ENCODE data around the gene IPCEF1.
A peak's percentile ranks its signal among the peaks of the same experiment; 100 is the strongest.
"Not testable (repeated sequence)": the region's sequence is repeated elsewhere in the genome, so short reads cannot be mapped to it uniquely, and the experiment has no call there.

Gene IPCEF1

DNA sequence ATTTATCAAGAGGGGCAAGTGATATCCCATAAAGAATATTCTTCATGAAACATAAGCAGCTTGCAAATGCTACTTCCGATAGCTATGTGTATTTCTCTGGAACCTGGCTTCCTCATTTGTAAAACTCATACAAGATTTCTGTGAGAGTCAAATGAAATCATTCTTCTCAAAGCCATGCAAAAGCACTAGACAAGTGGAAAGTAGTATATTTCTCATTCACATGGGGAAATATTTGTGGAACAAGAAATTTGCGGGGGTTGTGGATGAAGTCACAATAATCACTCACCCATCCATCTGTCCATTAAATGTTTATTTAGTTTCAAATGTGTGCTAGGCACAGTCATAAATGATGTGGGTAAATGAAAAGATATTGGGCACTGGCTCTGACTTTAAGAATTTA lies 150.5 kb downstream of the IPCEF1 start:
- Histone ChIP-seq H3K4me2 (ENCODE audit: low read length) (no peak overlapping the region), H3K9ac (ENCODE audit: low read depth, low read length) (no peak overlapping the region), H3K9me3 (replicated peaks; ENCODE audit: low read length) (no peaks in the 10 kb centered on the region), H3K36me3 (ENCODE audit: insufficient read depth, low read length) (no peaks in the 10 kb centered on the region), H3K4me1 (ENCODE audit: control insufficient read depth, insufficient read depth, low read length) (no peaks in the 10 kb centered on the region), H3K4me3 (ENCODE audit: low read length) (no peak overlapping the region), H3K27me3 (ENCODE audit: control insufficient read depth, insufficient read depth, low read length) (no peaks in the 10 kb centered on the region)

DNA sequence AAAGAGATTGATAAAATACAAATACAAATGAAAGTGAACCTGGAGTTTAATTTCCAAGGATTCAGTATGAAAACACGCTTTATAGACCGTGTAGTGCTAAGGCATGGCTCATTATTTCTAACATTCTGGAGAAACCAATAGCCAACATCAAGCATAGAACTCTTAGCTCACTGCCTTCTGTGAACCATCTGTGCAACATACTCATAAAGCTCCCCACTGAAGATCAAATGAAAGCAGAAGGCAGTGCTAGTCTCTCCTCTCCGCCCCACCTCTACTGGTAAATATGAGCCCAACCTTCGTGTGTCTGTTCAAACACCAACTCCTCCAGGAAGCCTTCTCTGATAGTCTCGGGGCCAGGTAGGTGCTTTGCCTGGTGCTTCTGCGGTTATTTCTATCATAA lies 153.6 kb downstream of the IPCEF1 start:
- Histone ChIP-seq H3K9ac (ENCODE audit: low read depth, low read length) (no peak overlapping the region), H3K4me3 (ENCODE audit: low read length) (no peak overlapping the region), H3K4me2 (ENCODE audit: low read length) (no peak overlapping the region), H3K36me3 (ENCODE audit: insufficient read depth, low read length) (no peaks in the 10 kb centered on the region), H3K27me3 (ENCODE audit: control insufficient read depth, insufficient read depth, low read length) (peaks cover 3% of the 10 kb centered on the region), H3K9me3 (replicated peaks; ENCODE audit: low read length) (no peaks in the 10 kb centered on the region), H3K4me1 (ENCODE audit: control insufficient read depth, insufficient read depth, low read length) (no peaks in the 10 kb centered on the region)

DNA sequence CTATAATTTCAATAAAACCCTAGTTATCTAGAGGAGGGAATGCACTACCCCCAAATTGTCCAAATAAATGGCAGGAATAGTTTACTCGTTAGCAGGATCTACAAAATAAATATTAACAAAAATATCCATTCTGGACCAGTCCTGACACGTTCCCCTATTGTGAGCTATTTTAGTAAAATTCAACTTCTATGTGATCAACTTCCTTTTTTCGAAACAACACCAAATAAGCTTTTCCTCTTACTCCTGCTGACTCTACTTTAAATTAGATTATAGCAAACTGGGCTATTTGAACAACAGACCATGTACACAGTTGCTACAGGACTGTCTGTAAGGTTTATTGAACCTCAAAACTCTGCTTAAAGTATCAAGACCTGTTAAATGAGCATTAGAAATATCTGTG lies 154.3 kb downstream of the IPCEF1 start:
- Histone ChIP-seq H3K9ac (ENCODE audit: low read depth, low read length) (no peak overlapping the region), H3K4me1 (ENCODE audit: control insufficient read depth, insufficient read depth, low read length) (no peaks in the 10 kb centered on the region), H3K4me3 (ENCODE audit: low read length) (no peak overlapping the region), H3K27me3 (ENCODE audit: control insufficient read depth, insufficient read depth, low read length) (peaks cover 3% of the 10 kb centered on the region), H3K36me3 (ENCODE audit: insufficient read depth, low read length) (no peaks in the 10 kb centered on the region), H3K9me3 (replicated peaks; ENCODE audit: low read length) (no peaks in the 10 kb centered on the region), H3K4me2 (ENCODE audit: low read length) (no peak overlapping the region)

DNA sequence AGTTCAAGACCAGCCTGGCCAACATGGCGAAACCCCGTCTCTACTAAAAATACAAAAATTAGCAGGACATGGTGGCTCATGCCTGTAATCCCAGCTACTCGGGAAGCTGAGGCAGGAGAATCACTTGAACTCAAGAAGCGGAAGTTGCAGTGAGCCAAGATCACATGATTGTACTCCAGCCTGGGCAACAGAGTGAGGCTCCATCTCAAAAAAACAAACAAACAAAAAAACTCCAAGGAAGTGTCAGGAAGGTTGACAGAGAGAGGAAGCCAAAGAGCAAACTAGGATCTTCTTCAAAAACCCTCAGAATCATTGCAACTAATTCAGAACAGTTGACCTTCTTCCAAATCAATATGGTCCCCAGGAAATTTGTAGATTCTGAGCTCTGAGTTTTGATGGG lies 154.9 kb downstream of the IPCEF1 start:
- H3K4me3 ChIP-seq (ENCODE audit: low read length); H3K4me2 ChIP-seq (ENCODE audit: low read length); H3K4me1 ChIP-seq (ENCODE audit: control insufficient read depth, insufficient read depth, low read length); H3K9ac ChIP-seq (ENCODE audit: low read depth, low read length); H3K9me3 ChIP-seq (replicated peaks; ENCODE audit: low read length); H3K27me3 ChIP-seq (ENCODE audit: control insufficient read depth, insufficient read depth, low read length); H3K36me3 ChIP-seq (ENCODE audit: insufficient read depth, low read length): not testable (repeated sequence)

DNA sequence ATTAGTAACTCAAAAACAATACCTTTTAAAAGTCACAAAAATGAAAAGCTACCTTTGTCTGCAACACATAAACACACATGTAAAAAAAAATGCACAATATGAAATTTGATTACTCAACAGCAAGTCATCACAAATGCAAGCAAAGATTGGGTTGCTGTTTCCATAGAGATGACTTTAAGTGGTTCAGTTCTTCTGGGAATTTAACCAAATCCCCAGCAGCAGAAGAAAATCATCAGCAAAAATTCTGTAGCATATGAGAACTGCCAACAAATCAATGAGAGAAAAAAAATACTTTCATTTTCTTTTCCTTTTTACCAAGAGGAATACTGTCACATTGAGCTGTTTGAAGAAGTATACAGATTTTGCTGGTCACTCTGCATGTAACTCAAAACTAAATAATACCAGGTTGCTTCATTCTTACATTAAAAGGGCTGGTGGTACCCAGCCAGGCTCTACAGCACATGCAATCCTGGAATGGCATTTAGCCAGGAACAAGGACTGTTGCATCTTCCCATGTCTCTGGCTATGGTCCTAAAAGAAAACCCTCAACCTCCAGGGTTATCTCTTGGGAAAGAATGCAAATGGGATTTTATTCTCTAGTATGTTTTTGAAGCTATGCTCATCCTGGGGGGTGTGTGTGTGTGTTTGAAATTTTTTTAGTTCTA lies 159.3 kb downstream of the IPCEF1 start:
- H3K27me3 ChIP-seq (ENCODE audit: control insufficient read depth, insufficient read depth, low read length), result peaks cover 3% of the 10 kb centered on the region
- H3K36me3 ChIP-seq (ENCODE audit: insufficient read depth, low read length), result no peaks in the 10 kb centered on the region
- no peaks in the 10 kb centered on the region for H3K4me1 ChIP-seq (ENCODE audit: control insufficient read depth, insufficient read depth, low read length)
- no peak overlapping the region for H3K9ac ChIP-seq (ENCODE audit: low read depth, low read length)
- H3K4me3 ChIP-seq (ENCODE audit: low read length), result no peak overlapping the region
- no peaks in the 10 kb centered on the region for H3K9me3 ChIP-seq (replicated peaks; ENCODE audit: low read length)
- H3K4me2 ChIP-seq (ENCODE audit: low read length), result peak overlapping the region; percentile 26

DNA sequence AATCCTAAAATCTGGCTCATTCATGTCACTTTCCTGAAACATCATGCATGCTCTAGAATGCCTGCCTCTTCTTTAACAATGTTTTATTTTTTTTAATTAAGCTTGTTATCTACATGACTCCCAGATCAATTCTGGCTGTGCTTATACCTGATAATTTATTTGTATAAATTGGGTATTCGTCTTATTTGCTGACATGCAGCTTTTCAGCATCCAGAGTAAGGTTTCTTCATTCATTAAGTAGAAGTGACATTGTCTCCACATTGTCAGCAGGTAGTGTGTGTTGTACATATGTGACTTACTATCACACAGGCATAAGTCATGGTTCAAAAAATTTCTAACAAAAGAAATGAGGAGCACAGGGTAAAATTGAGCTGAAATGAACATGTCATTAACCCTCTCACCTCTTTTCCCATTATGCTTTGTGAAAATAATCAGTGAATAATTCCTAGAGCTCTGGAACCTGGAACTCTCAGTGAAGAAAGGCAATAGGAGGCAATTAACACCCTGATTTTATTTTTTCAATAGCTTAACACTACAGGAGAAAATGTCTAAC lies 160.2 kb downstream of the IPCEF1 start:
- Histone ChIP-seq H3K9ac (ENCODE audit: low read depth, low read length) (no peak overlapping the region), H3K27me3 (ENCODE audit: control insufficient read depth, insufficient read depth, low read length) (peaks cover 3% of the 10 kb centered on the region), H3K9me3 (replicated peaks; ENCODE audit: low read length) (no peaks in the 10 kb centered on the region), H3K4me1 (ENCODE audit: control insufficient read depth, insufficient read depth, low read length) (no peaks in the 10 kb centered on the region), H3K4me3 (ENCODE audit: low read length) (no peak overlapping the region), H3K4me2 (ENCODE audit: low read length) (no peak overlapping the region), H3K36me3 (ENCODE audit: insufficient read depth, low read length) (no peaks in the 10 kb centered on the region)

DNA sequence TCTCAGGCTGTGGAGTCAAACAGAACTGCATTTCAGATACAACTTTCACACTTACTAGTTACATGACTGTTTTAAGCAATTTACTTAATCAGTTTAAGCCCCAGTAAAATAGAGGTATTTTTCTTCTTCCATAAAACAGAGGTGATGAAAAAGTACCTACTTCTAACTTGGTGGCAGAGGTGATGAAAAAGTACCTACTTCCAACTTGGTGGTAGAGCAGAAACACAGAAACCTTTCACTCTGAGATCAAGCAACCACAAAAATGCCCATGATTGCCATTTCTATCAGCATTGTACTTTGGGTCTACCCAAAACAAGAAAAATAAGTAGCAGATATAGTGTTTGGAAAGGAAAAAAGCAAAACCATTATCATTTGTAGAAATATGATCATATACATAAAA lies 168.9 kb downstream of the IPCEF1 start:
- Histone ChIP-seq H3K27me3 (ENCODE audit: control insufficient read depth, insufficient read depth, low read length) (no peaks in the 10 kb centered on the region), H3K9ac (ENCODE audit: low read depth, low read length) (no peak overlapping the region), H3K9me3 (replicated peaks; ENCODE audit: low read length) (no peaks in the 10 kb centered on the region), H3K4me3 (ENCODE audit: low read length) (no peak overlapping the region), H3K4me2 (ENCODE audit: low read length) (no peak overlapping the region), H3K36me3 (ENCODE audit: insufficient read depth, low read length) (no peaks in the 10 kb centered on the region), H3K4me1 (ENCODE audit: control insufficient read depth, insufficient read depth, low read length) (no peaks in the 10 kb centered on the region)

DNA sequence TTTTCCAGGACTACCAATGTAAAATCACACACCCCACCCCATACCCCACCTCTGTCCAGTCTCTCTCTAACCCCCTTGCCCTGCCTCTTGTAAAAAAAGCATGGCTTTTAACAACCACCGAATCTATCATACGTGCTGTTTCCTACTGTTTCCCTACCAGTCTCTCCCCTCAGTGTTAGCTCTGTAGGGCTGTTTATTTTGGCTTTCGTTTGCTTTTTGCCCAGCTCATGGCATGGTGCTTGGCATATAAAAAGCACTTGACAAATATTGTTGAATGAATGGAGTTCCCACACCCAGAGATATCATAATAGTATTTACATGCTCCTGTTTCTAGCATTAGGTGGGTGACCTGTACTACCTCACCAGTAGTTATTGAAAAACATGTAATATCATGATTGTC lies 169.4 kb downstream of the IPCEF1 start:
- H3K4me2 ChIP-seq (ENCODE audit: low read length), result no peak overlapping the region
- H3K27me3 ChIP-seq (ENCODE audit: control insufficient read depth, insufficient read depth, low read length), result no peaks in the 10 kb centered on the region
- H3K4me1 ChIP-seq (ENCODE audit: control insufficient read depth, insufficient read depth, low read length), result no peaks in the 10 kb centered on the region
- H3K36me3 ChIP-seq (ENCODE audit: insufficient read depth, low read length), result no peaks in the 10 kb centered on the region
- H3K4me3 ChIP-seq (ENCODE audit: low read length), result no peak overlapping the region
- H3K9me3 ChIP-seq (replicated peaks; ENCODE audit: low read length), result no peaks in the 10 kb centered on the region
- no peak overlapping the region for H3K9ac ChIP-seq (ENCODE audit: low read depth, low read length)

DNA sequence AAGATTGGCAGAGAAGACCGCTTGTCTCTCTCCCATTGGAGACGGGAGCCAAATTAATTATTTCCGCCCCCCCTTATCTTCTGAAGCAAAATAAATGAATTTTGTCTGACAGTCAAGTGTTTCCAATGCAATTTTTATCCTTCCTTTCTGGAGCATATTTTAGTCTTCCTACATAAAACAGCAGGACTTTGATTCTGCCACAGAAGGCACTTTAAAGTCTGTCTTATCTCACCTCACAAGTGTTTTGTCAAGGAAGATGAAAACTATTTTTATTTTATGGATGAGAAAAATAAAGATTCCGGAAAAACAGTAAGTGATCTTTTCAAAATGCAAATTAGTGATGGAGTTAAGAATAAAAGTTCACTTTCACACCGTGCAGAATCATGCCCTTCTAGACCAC lies 177.2 kb downstream of the IPCEF1 start:
- Histone ChIP-seq H3K27me3 (ENCODE audit: control insufficient read depth, insufficient read depth, low read length) (no peaks in the 10 kb centered on the region), H3K9me3 (replicated peaks; ENCODE audit: low read length) (no peaks in the 10 kb centered on the region), H3K9ac (ENCODE audit: low read depth, low read length) (no peak overlapping the region), H3K36me3 (ENCODE audit: insufficient read depth, low read length) (no peaks in the 10 kb centered on the region), H3K4me1 (ENCODE audit: control insufficient read depth, insufficient read depth, low read length) (no peaks in the 10 kb centered on the region), H3K4me3 (ENCODE audit: low read length) (no peak overlapping the region), H3K4me2 (ENCODE audit: low read length) (no peak overlapping the region)

DNA sequence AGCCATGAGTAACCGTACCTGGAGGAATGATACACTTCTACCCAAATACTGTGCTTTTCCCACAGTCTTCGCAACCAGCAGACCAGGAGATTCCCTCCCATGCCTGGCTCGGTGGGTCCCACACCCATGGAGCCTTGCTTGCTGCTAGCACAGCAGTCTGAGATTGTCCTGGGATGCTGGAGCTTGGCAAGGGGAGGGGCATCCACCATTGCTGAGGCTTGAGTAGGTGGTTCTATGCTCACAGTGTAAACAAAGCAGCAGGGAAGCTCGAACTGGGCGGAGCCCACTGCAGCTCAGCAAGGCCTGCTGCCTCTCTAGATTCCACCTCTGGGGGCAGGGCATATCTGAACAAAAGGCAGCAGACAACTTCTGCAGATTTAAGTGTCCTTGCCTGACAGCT lies 184.2 kb downstream of the IPCEF1 start:
- H3K9me3 ChIP-seq (replicated peaks; ENCODE audit: low read length); H3K4me1 ChIP-seq (ENCODE audit: control insufficient read depth, insufficient read depth, low read length); H3K27me3 ChIP-seq (ENCODE audit: control insufficient read depth, insufficient read depth, low read length); H3K4me3 ChIP-seq (ENCODE audit: low read length); H3K9ac ChIP-seq (ENCODE audit: low read depth, low read length); H3K4me2 ChIP-seq (ENCODE audit: low read length); H3K36me3 ChIP-seq (ENCODE audit: insufficient read depth, low read length): not testable (repeated sequence)

DNA sequence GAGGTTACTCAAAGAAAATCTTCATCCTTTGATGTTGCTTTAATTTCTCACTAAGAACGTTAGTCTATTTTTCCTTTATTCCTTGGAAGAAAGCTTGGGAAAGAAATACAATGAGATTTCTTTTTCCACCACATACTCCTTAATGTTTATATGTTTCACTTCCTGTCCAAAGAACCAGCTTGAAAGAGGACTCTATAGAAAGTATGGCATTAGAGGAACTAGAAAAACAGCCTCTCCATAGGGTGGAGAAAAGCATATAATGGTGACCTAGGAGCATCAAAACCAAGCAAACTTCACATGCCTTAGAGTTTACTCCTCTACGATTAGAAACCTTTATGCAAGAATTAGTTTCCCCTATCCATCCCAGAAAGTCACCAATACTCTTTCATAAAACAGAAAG lies 186.5 kb downstream of the IPCEF1 start:
- no peak overlapping the region for H3K4me2 ChIP-seq (ENCODE audit: low read length)
- no peaks in the 10 kb centered on the region for H3K36me3 ChIP-seq (ENCODE audit: insufficient read depth, low read length)
- no peak overlapping the region for H3K4me3 ChIP-seq (ENCODE audit: low read length)
- H3K27me3 ChIP-seq (ENCODE audit: control insufficient read depth, insufficient read depth, low read length), result no peaks in the 10 kb centered on the region
- no peaks in the 10 kb centered on the region for H3K4me1 ChIP-seq (ENCODE audit: control insufficient read depth, insufficient read depth, low read length)
- no peaks in the 10 kb centered on the region for H3K9me3 ChIP-seq (replicated peaks; ENCODE audit: low read length)
- H3K9ac ChIP-seq (ENCODE audit: low read depth, low read length), result no peak overlapping the region

DNA sequence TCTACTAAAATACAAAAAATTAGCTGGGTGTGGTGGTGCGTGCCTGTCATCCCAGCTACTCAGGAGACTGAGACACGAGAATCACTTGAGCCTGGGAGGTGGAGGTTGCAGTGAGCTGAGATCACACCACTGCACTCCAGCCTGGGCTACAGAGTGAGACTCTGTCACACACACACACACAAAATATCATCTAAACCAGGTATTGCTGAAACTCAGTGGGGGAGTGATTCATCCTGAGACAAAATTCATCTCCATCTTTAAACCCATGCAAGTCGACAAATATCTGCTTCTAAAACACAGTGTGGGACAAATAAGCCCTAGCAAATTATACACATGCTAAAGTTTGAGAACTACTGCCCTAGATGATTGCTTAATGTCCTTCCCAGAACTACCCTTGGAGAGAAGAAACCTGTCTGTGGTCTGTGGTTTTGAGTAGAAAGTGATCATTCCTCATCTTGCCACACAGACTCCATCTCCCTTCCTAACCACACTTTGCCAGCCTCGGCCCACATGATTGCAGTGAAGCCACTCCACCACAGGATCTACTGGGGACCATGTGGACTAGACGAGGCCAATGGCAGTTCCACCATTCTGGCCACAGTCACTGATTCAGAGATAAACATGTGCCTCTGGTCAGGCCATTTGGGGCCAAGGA lies 187.3 kb downstream of the IPCEF1 start:
- H3K4me3 ChIP-seq (ENCODE audit: low read length), result no peak overlapping the region
- no peaks in the 10 kb centered on the region for H3K9me3 ChIP-seq (replicated peaks; ENCODE audit: low read length)
- H3K9ac ChIP-seq (ENCODE audit: low read depth, low read length), result no peak overlapping the region
- H3K4me2 ChIP-seq (ENCODE audit: low read length), result no peak overlapping the region
- H3K4me1 ChIP-seq (ENCODE audit: control insufficient read depth, insufficient read depth, low read length), result peaks cover 4% of the 10 kb centered on the region
- H3K36me3 ChIP-seq (ENCODE audit: insufficient read depth, low read length), result no peaks in the 10 kb centered on the region
- no peaks in the 10 kb centered on the region for H3K27me3 ChIP-seq (ENCODE audit: control insufficient read depth, insufficient read depth, low read length)

Data from skeletal muscle satellite cell (primary cell).